A549 (cell line): ENCODE data around the gene GSTO1.

Source experiments
- BHLHE40 ChIP-seq: IDR thresholded peaks from 2 replicates; pipeline ENCODE4 v1.6.1; 2012; ENCODE audit warnings: low read depth, low read length, inconsistent platforms
- EHMT2 ChIP-seq: fragments of 200-600 bp; sonication (generic); IDR thresholded peaks from 2 replicates; pipeline ENCODE4 v1.6.1; 2016; ENCODE audit warnings: antibody characterized with exemption, low read depth, mild to moderate bottlenecking, moderate library complexity
- MAZ ChIP-seq: fragments of 150-350 bp; IDR thresholded peaks from 2 replicates; pipeline ENCODE4 v1.6.1; 2014; ENCODE audit warnings: antibody characterized with exemption, low read depth, low read length, borderline replicate concordance
- MYC ChIP-seq: IDR thresholded peaks from 2 replicates; pipeline ENCODE4 v1.6.1; 2012; ENCODE audit warnings: mild to moderate bottlenecking, inconsistent platforms, low read length, improper control_type of control experiment, borderline replicate concordance
- POLR2A ChIP-seq: IDR thresholded peaks from 2 replicates; pipeline ENCODE4 v1.6.1; 2012; ENCODE audit warnings: mild to moderate bottlenecking, low read length
- RAD21 ChIP-seq, 2 experiments: fragments of >200 bp in 1 of 2; sonication (Bioruptor Twin) in 1 of 2; formaldehyde crosslinking in 1 of 2; IDR thresholded peaks in 1 of 2; conservative IDR thresholded peaks in 1 of 2; 2 replicates in 1 of 2; 3 replicates in 1 of 2; pipeline ENCODE4 v1.6.1; 2012 to 2018; ENCODE audit warnings: inconsistent platforms in 1 of 2
- REST ChIP-seq: fragments of 200-600 bp; sonication (generic); IDR thresholded peaks from 2 replicates; pipeline ENCODE4 v1.6.1; 2016; ENCODE audit warnings: antibody characterized with exemption, mild to moderate bottlenecking, moderate library complexity
- ZNF302 ChIP-seq: fragments of 250-450 bp; sonication (Bioruptor Pico); IDR thresholded peaks from 2 replicates; pipeline ENCODE4 v1.9.0; 2021; ENCODE audit warnings: inconsistent platforms, mild to moderate bottlenecking, moderate library complexity
- TF ChIP-seq, protein P1 (sequence below): fragments of >200 bp; sonication (Bioruptor Twin); formaldehyde crosslinking; IDR thresholded peaks from 3 replicates; pipeline ENCODE4 v1.5.1; 2016

DNA sequence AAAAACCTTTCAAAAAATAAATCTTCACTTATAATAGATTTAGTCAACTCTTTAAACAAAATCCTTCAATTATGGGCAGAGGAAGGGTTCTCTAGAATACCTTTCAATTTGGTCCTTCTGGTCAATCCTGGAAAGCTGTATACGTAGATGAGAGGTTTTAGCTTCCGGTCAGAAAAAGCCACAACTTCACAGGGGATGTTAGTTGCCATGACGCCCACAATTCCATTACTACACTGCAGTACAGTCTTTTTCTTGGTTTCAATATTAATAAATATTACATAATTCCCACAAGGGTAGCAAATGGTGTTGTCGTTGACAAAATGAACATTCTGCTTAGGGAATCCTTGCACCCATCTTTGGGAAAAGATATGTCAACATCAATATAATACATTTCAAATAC lies 24.2 kb upstream of the GSTO1 start:
- TF ChIP-seq MAZ = no peak
- no peak for TF ChIP-seq REST
- TF ChIP-seq, protein P1, sequence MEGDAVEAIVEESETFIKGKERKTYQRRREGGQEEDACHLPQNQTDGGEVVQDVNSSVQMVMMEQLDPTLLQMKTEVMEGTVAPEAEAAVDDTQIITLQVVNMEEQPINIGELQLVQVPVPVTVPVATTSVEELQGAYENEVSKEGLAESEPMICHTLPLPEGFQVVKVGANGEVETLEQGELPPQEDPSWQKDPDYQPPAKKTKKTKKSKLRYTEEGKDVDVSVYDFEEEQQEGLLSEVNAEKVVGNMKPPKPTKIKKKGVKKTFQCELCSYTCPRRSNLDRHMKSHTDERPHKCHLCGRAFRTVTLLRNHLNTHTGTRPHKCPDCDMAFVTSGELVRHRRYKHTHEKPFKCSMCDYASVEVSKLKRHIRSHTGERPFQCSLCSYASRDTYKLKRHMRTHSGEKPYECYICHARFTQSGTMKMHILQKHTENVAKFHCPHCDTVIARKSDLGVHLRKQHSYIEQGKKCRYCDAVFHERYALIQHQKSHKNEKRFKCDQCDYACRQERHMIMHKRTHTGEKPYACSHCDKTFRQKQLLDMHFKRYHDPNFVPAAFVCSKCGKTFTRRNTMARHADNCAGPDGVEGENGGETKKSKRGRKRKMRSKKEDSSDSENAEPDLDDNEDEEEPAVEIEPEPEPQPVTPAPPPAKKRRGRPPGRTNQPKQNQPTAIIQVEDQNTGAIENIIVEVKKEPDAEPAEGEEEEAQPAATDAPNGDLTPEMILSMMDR = no peak
- no peak for TF ChIP-seq POLR2A
- no peak for TF ChIP-seq MYC
- no peak for TF ChIP-seq RAD21 (conservative IDR thresholded peaks at IDR 0.05 in 1 of 2, IDR thresholded peaks at IDR 0.05 in 1 of 2)
- TF ChIP-seq ZNF302 (CRISPR knock-in tag) = no peak
- no peak for TF ChIP-seq EHMT2
- TF ChIP-seq BHLHE40 = no peak
